ENCODE results near the gene GIT2.

DNA sequence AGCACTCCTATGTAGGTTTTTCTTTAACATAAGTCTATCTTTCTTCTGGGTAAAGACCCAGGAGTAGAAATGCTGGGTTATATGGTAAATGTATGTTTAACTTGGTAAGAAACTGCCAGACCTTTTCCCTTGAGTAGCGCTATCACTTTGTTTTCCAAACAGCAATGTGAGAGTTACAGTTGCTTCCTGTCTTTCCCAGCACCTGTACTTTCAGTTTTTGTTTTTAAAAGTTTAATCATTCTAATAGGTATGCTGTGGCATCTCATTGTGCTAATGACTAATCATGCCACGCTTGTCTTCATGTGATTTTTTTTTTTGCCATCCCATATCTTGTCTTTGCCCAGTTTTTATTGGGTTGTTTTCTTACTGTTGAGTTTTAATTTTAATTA is 28.1 kb downstream of the GIT2 start:
- TF ChIP-seq, protein P1, sequence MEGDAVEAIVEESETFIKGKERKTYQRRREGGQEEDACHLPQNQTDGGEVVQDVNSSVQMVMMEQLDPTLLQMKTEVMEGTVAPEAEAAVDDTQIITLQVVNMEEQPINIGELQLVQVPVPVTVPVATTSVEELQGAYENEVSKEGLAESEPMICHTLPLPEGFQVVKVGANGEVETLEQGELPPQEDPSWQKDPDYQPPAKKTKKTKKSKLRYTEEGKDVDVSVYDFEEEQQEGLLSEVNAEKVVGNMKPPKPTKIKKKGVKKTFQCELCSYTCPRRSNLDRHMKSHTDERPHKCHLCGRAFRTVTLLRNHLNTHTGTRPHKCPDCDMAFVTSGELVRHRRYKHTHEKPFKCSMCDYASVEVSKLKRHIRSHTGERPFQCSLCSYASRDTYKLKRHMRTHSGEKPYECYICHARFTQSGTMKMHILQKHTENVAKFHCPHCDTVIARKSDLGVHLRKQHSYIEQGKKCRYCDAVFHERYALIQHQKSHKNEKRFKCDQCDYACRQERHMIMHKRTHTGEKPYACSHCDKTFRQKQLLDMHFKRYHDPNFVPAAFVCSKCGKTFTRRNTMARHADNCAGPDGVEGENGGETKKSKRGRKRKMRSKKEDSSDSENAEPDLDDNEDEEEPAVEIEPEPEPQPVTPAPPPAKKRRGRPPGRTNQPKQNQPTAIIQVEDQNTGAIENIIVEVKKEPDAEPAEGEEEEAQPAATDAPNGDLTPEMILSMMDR (IDR thresholded peaks at IDR 0.05; ENCODE audit: poor library complexity), result no peak
- no peak for TF ChIP-seq EZH2 (IDR thresholded peaks at IDR 0.05; ENCODE audit: borderline replicate concordance)

All from hepatocyte (in vitro differentiated cells).